ENCODE results near the gene RCE1. TPM values are rescaled to one million over a fixed set of nuclear protein-coding genes. Genes with fewer than 3 reads are reported as not detected.

Gene RCE1
- total RNA-seq, 1 experiment from 2014 or later = 24.1 TPM

- no peak for DNase-seq (ENCODE audit: extremely low read depth, low read depth)
Observed at GRCh38 chr11:66844496-66845142, 1.4 kb downstream of the RCE1 start.

- DNase-seq (ENCODE audit: extremely low read depth, low read depth) = no peak
Observed at GRCh38 chr11:66845143-66845875, 2.1 kb downstream of the RCE1 start.

- DNase-seq (ENCODE audit: extremely low read depth, low read depth) = no peak
Observed at GRCh38 chr11:66845876-66846212, 2.6 kb downstream of the RCE1 start.

- no peak for DNase-seq (ENCODE audit: extremely low read depth, low read depth)
Observed at GRCh38 chr11:66846671-66847091, 3.4 kb downstream of the RCE1 start.

- DNase-seq (ENCODE audit: extremely low read depth, low read depth) = no peak
Observed at GRCh38 chr11:66847461-66848232, 4.4 kb downstream of the RCE1 start.

GRCh38 chr11:66848671-66849500, 5.6 kb downstream of the RCE1 start:
- DNase-seq (ENCODE audit: extremely low read depth, low read depth) = no peak

- no peak for DNase-seq (ENCODE audit: extremely low read depth, low read depth)
Observed at GRCh38 chr11:66849501-66850234, 6.4 kb downstream of the RCE1 start.

GRCh38 chr11:66850235-66850587, 7.0 kb downstream of the RCE1 start:
- DNase-seq (ENCODE audit: extremely low read depth, low read depth) = no peak

- no peak for DNase-seq (ENCODE audit: extremely low read depth, low read depth)
Observed at GRCh38 chr11:66850588-66851238, 7.5 kb downstream of the RCE1 start.

- no peak for DNase-seq (ENCODE audit: extremely low read depth, low read depth)
Observed at GRCh38 chr11:66851239-66851596, 8.0 kb downstream of the RCE1 start.

- no peak for DNase-seq (ENCODE audit: extremely low read depth, low read depth)
Observed at GRCh38 chr11:66851698-66852465, 8.6 kb downstream of the RCE1 start.

- DNase-seq (ENCODE audit: extremely low read depth, low read depth) = no peak
Observed at GRCh38 chr11:66852466-66853241, 9.4 kb downstream of the RCE1 start.

GRCh38 chr11:66853242-66854229, 10.3 kb downstream of the RCE1 start:
- no peak for DNase-seq (ENCODE audit: extremely low read depth, low read depth)

GRCh38 chr11:66854231-66854661, 11.0 kb downstream of the RCE1 start:
- no peak for DNase-seq (ENCODE audit: extremely low read depth, low read depth)

GRCh38 chr11:66854729-66855211, 11.5 kb downstream of the RCE1 start:
- DNase-seq (ENCODE audit: extremely low read depth, low read depth) = no peak

- peak; percentile 85 for DNase-seq (ENCODE audit: extremely low read depth, low read depth)
Observed at GRCh38 chr11:66855574-66856495, 12.6 kb downstream of the RCE1 start.

Measured in NCI-H460 (cell line).